Measurements from ENCODE around the gene ELAC2. TPM values are rescaled to one million over a fixed set of nuclear protein-coding genes. Genes with fewer than 3 reads are reported as not detected.

The ELAC2 gene
- total and polyA plus RNA-seq, 11 donors: 28.2 to 114 (median 66.8) TPM

GRCh38 chr17:12990041-12990808 is 27.6 kb downstream of the ELAC2 start:
- TF ChIP-seq POLR2A (IDR thresholded peaks at IDR 0.05): no peak
- no peak for TF ChIP-seq CTCF (IDR thresholded peaks at IDR 0.05)
- Histone ChIP-seq H3K4me1 (peaks cover 4 to 32% (median 12%) of the 10 kb centered on the region in 12 donors), H3K4me3 (no peak overlapping the region), H3K9me3 (no peaks in the 10 kb centered on the region), H3K27me3 (no peaks in the 10 kb centered on the region), H3K27ac (peak overlapping the region in 8 of 12 donors; percentile 5 to 71 (median 34)), H3K36me3 (peaks cover 0 to 52% (median 48%) of the 10 kb centered on the region in 9 donors)
- intact Hi-C loops (cut with DNase I): loop anchor here in 1 of 10 donors (10.0 kb wide), 1 partner anchor 205 kb away; the partner anchor contains the start of gene ARHGAP44
- ATAC-seq (peak; percentile 80 to 85 (median 84)), DNase-seq (peak; percentile 67 to 84 (median 83))
- WGBS, 4 donors: 63 to 78% (median 70%) methylated on average over 25 of the region's 25 CpGs

GRCh38 chr17:12987120-12987519 is 30.7 kb downstream of the ELAC2 start:
- Histone ChIP-seq H3K36me3 (peaks cover 0 to 21% (median 17%) of the 10 kb centered on the region in 9 donors), H3K4me3 (no peak overlapping the region), H3K27me3 (no peaks in the 10 kb centered on the region), H3K9me3 (no peaks in the 10 kb centered on the region), H3K27ac (no peak overlapping the region), H3K4me1 (peaks cover 4 to 39% (median 18%) of the 10 kb centered on the region in 12 donors)
- 69 to 82% (median 78%) methylated on average over 12 of the region's 12 CpGs for WGBS, 4 donors
- DNase-seq (no peak), ATAC-seq (no peak)
- intact Hi-C loops (cut with DNase I): loop anchor here in 2 of 10 donors (10.0 kb wide), 3 partner anchors 212 to 322 kb away; partner anchors contain the start of gene MYOCD (in 1 of the 2)
- TF ChIP-seq CTCF (IDR thresholded peaks at IDR 0.05) (no peak), POLR2A (IDR thresholded peaks at IDR 0.05) (no peak)

GRCh38 chr17:12985431-12986293 is 32.2 kb downstream of the ELAC2 start:
- Histone ChIP-seq H3K4me3 (peak overlapping the region in 2 of 12 donors; percentile 0 to 12), H3K36me3 (peaks cover 0 to 7% (median 3%) of the 10 kb centered on the region in 9 donors), H3K27me3 (no peaks in the 10 kb centered on the region), H3K27ac (peak overlapping the region; percentile 18 to 74 (median 67)), H3K9me3 (no peaks in the 10 kb centered on the region), H3K4me1 (peaks cover 4 to 38% (median 18%) of the 10 kb centered on the region in 12 donors)
- intact Hi-C loops (cut with DNase I): loop anchor here in 2 of 10 donors (10.0 kb wide), 3 partner anchors 211 to 321 kb away; partner anchors contain the start of gene MYOCD (in 1 of the 2)
- DNase-seq (peak in 4 of 5 donors; percentile 50 to 66 (median 56)), ATAC-seq (peak; percentile 58 to 63 (median 62))
- TF ChIP-seq CTCF (IDR thresholded peaks at IDR 0.05) (no peak), POLR2A (IDR thresholded peaks at IDR 0.05) (no peak)
- WGBS, 4 donors: 30 to 38% (median 34%) methylated on average over 14 of the region's 14 CpGs
